Colon (tissue), 2 donors: Measurements from ENCODE around the gene MDFI.

Experiments used
- FAIRE-seq: peaks from 2 replicates; lab custom pipeline; 2012; peaks lifted over from hg19 to GRCh38; lab: Jason Lieb, UNC
- donor health status: control.
- donor health status: control.

MDFI gene

GRCh38 chr6:41672816-41673703 is 34.8 kb downstream of the MDFI start:
- FAIRE-seq = no peak

GRCh38 chr6:41673704-41674000 is 35.4 kb downstream of the MDFI start:
- no peak for FAIRE-seq

DNA sequence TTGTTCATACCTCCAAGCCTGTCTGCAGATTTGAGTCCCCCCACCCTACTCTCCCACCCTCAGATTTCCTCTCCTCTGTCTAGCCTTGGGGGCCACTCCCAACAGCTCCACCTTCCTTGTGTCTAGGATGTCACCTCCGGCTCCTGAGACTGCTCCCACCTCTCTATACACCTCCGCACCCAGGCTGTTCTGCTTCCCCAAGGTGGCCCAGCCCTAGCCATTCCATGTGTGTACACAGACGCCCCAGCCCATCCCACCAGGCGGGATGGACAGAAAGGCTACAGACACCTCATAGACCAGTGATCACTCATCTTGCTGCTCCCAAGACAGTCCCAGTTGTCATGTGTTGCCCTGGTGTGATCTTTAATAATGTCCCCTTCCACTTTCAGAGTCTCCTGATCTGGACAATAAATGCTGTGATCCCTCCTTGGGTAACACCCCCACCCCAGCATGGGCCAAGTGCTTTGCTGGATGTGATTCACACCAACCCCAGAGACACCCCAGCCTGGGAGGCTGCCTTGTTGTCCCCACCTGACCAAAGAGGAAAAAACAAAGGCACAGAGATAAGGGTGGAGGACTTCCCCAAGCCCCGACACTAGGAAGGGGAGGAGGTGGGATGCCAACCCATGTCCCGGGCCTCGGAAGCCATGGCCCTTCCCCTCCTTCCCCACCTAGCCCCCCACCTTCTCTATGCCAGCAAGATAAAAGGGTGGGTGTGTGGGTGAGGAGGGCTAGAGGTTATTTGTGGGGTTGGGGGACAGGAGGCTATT is 36.1 kb downstream of the MDFI start:
- FAIRE-seq = no peak

- FAIRE-seq = no peak
Observed at GRCh38 chr6:41675176-41675775, 37.0 kb downstream of the MDFI start.

GRCh38 chr6:41675992-41676391 is 37.7 kb downstream of the MDFI start:
- no peak for FAIRE-seq

GRCh38 chr6:41676431-41676830 is 38.2 kb downstream of the MDFI start:
- FAIRE-seq = no peak

DNA sequence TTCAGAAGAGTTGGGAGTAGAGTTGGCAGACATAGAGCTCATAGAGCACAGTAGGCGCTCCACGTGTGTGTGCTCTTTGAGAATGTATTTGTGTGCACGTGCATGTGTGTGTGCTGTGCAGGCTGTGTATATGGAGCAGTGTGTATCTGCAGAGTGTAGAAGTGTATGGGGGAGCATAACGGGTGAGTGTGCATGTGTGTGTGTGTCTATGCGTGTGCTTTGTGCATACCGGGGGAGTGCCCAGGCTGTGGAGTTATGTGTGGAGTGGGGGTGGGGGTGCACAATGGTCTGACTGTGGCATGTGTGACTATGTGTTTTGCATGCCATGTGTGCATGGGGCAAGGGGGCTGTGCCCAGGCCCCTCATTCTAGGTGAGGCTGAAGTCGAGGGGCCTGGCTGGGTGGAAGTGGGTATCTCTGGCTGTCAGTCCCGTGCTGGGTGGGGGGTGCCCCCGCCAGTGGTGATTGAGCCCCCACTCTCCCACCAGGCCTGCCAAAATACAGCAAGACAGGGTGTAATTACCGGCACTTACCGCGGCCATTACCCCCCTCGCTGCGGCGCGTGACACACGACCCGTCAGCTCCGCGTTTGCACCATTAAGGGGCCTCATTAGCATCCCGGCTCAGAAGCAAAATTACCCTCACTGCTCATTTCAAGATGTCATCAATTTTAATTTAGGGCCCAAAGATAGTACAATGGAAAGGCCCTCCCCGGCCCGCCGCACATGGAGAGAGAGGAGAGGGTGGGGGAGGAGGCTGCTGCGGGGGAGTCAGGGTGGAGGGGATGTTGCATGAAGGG is 39.1 kb downstream of the MDFI start:
- FAIRE-seq = no peak

- no peak for FAIRE-seq
Observed at GRCh38 chr6:41678511-41679084, 40.3 kb downstream of the MDFI start.

- FAIRE-seq = no peak
Observed at GRCh38 chr6:41679696-41680095, 41.4 kb downstream of the MDFI start.

DNA sequence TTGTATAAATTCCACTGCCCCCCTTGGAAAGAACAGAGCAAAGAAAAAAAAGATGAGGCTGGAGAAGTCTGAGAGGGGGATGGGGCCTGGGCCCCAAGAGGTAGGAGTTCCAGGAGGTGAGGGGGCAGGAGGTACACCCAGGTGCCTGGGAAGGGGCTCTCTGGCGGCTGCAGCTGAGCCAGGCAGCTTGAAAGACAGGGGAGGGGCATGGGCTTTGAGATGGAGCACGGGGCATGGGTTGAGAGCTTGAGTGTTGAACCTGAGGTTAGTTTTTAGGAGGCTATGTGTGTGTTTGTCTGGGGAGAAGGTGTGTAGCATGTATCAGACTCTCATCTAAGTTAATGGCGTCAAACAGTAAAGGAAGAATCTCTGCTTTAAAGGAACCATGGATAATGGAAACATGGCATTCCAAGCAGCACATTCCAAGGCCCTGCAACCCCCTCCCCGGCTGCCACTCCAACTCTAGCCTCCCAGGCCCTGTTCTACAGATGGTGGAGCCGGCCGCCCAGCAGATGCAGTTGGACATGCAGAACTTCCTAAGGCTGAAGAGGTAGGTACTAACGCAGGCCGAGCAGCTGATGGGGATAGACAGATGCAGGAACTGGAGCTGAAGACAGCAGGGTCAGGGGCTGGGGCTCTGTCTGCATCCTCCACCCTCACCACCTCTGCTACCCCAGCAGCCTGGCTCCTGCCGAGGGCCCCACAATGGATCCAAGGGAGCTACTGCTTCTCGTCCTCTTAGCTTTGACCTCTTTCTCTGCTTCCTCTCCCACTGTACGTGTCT is 42.1 kb downstream of the MDFI start:
- FAIRE-seq = no peak

DNA sequence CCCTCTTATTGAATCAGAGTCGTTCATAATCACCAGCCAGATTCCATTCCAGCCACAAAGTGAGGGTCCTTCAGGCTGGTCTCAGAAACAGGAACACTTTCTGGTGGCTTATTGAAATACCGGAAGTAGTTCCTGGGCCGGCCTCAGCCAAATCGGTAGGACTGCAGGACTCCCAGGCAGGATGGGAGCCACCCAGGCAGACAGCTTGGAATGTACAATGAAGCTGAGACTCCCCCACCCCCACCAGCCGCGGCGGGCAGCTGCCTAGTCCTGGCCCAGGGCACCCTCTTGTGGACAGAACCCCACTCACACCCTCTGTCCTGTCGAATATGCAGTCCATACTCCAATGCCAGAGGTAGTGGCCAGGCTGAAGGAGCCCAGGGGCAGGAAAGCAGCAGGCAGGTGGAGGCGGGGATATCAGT is 43.8 kb downstream of the MDFI start:
- no peak for FAIRE-seq

- FAIRE-seq = no peak
Observed at GRCh38 chr6:41682497-41683272, 44.4 kb downstream of the MDFI start.

DNA sequence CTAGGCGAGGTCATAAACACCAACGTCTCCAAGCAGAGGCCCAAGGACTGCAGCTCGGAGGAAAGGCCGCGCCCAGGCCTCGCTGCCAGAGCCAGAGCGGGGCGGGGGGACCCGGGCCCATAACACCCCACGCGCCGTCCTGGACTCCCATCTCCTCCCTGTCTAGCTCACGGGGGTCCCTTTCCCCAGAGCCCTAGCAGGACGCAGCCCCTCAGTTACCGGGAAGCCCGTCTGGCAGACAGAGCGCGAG is 44.9 kb downstream of the MDFI start:
- no peak for FAIRE-seq

DNA sequence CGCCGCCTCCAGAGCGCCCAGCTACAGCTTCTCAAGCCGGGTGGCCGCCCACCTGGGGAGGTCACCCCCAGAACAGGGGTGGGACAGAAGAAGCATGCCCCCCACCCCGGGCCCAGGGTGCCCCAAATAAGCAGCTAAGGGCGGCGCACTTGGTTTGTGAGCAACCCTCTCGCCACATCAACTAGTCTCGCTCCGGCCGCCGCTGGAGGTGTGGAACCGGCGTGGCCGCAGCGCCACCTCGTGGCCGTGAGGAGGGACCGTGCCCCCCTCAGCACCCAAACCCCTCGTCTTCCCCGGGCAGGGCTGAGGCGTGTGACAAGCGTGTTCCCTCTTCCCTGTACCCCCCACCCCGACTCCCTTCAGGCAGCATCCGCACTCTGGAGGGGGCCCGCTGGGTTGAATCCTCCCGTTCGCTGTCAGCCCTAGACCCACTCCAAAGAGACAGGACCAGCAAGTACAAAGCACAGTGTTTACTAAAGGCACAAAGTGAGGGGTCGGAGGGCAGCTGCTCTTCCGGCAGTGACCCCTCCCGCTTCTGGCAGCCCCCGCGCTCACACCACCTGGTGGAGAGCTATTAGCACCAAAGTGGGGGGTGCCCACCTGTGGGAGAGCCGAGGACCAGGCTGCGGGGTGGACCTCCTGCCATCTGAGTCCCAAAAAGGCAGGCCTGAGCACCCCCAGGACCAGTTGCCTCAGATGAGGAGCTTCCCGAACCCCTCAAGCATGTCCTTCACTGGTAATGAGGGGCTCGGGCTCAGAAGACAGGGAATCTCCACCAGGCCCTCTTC is 45.4 kb downstream of the MDFI start:
- no peak for FAIRE-seq

DNA sequence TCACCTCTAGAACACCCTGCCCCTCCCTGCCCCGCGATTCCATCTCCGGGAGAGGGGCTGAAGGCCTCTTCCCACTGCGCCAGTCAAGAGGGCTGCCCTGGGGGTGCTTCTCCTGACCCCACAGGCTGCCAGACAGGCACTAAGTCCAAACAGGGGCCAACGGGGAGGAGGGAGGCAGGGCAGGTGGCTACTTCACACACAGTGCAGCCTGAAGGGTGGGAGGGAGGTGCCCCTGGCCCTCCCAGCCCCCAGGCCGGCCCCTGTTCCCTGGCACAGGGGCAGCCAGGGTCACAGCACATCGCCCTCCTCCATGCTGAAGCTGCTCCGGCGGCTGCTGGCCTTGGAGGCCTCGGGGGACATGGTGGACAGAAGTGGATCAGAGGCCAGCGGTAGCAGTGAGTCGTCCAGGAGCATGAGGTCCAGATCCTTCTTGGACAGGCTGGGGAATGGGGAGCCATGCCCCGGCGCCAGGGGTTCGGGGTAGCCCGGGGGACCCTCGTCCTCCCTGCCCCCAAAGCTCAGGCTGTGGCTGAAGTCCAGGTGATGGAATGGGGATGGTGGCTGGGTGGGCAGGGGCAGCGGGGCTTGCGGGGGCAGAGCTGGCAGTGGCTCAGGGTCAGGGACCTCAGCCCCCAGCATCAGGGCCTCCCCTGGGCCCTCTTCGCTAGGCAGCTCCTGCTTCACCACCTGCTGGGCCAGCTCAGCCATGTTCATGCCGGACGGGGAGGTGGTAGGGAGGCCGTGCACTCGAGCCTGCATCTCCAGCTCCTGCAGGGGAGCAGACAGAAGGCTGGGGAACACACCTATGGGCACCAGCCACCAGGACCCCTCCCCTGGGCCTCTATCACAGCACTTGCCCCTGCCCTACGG is 46.3 kb downstream of the MDFI start:
- FAIRE-seq = no peak

DNA sequence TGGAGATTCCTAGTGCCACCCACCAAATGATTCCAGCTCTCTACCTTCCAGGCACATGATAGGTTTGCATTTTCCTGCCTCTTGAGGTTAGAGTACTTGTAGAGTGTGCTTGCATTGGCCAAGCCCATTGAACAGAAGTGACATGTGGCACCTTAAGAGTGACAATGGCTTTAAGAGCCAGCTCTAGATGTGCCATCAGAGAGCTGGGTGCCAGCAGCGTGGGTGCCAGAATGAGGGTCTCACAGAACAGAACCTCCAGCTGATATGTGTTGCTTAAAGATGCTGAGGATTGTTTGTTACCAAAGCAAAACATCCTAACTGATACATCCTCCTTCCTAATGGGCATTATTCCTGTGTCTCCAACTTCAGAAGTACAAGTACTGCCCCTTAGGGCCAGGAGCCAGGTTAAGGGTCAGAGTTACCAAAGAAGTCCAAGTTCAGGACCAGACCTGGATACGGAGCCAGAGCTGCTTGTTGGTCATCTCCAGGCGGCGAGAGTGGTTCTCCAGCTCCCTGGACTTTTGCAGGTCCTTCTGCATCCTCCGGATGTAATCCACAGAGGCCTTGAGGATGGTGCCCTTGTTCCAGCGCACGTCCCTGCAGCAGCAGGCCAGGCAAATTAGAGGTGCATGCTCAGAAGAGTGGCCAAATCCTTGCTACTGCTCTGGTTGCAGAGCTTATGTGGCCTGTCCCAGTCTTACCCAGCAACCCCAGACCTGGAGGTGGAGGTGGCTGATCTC is 47.5 kb downstream of the MDFI start:
- no peak for FAIRE-seq

DNA sequence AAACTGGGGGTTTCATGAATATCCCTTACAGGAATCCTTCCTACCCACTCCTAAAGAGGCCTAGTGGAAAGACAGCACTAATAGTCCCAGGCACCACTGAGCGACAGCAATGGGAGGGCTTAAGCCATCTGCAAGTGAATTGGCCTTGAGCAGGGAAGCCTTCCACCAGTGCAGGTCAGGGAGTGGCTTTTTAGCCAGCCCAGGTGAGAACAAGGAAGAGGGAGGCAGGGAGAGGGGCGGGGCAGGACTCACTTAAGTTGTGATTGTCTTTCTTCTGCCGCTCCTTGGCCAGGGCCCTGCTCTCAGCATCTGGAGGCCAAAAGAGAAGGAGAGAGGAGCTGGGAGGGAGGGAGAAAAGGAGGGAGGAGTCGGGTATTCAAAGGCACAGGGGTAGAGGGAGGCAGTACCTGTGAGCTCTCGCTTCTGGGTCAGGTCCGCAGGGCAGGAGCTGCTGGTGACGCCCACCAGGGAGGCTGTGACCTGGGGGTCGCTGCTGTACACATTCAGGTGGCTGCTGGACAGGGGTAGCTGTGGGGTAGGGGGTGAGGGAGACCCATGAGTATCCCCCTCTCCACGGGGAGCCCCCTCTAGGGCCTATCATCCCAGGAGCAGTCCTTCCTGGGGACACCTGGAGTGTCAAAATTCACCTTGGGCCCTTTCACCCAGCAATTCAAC is 49.4 kb downstream of the MDFI start:
- FAIRE-seq = no peak
